HPDE6-E6E7 (cell line): ENCODE results near the gene PATJ.

Source experiments
- DNase-seq: peaks from one replicate; pipeline ENCODE4 v3.0.0; 2011; ENCODE audit warnings: missing footprints; ENCODE audit errors: extremely low spot score

The PATJ gene

DNA sequence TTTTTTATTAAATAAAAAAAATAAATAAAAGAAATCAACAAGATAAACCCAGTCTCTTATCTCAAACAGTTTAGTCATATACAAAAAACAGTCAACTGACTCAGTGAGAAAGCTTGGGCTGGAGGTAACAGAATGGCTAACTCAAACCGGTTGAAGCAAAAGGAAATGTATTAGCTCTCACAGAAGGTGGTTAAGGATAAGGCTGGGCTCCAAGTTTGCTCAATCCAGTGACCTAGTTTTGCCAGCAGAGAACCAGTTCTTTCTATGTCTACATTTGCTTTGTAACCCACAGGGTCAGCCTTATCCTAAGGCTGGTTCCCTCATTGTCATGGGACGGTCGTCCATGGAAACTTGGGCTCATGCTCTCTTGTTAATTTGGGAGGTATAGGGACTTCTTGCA, 307.9 kb downstream of the PATJ start:
- no peak for DNase-seq

DNA sequence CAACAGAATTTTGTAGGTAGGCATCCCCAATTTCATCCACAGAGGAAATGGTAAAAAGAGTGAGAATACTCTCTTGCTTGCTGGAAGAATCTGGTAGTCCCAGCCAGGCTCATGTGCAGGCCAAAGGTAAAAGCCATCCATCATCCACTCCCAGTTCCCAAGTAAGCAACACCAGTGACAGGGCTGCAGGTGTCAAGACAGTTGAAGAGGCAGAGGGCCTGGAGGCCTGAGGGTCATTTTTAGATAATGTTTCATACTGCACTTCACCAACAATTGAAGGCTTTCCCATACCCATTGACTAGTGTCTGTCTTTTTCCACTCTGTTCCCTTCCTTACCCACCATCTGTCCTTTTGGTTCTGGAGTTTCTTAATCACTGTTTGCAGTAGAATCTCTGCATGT, 310.7 kb downstream of the PATJ start:
- DNase-seq = no peak

DNA sequence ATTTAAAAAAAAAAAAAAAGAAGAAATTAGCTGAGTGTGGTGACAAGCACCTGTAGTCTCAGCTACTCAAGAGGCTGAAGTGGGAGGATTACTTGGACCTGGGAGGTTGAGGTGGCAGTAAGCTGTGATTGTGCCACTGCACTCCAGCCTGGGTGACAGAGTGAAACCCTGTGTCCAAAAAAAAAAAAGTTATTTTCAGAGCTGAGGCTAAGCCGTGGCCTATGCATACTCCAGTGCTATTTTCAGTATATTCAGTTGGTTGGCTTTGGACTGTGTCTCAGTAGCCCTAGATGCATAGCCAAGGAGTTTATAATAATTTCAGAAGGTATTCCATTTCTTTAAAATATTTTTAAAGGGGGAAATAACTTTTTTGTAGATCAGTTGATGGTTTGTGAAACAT, 311.9 kb downstream of the PATJ start:
- DNase-seq = no peak

DNA sequence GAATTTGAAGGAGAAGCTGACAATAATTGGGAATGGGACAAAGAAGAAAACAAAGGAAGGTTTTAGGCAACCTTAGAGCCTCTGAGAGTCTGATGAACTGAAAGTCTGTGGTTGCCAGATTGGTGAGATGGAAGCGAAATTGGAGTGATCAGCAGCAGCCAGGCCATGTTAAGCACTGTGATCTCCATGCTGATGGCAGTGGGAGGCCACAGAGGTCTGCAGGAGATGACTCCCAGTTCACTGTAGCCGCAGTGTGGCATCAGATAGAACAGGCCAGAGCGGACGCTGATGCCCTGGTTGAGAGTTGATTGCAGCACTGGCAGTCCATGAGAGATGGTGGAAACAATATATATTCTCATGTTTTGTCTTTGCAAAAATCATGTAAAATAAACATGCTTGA, 314.9 kb downstream of the PATJ start:
- no peak for DNase-seq

DNA sequence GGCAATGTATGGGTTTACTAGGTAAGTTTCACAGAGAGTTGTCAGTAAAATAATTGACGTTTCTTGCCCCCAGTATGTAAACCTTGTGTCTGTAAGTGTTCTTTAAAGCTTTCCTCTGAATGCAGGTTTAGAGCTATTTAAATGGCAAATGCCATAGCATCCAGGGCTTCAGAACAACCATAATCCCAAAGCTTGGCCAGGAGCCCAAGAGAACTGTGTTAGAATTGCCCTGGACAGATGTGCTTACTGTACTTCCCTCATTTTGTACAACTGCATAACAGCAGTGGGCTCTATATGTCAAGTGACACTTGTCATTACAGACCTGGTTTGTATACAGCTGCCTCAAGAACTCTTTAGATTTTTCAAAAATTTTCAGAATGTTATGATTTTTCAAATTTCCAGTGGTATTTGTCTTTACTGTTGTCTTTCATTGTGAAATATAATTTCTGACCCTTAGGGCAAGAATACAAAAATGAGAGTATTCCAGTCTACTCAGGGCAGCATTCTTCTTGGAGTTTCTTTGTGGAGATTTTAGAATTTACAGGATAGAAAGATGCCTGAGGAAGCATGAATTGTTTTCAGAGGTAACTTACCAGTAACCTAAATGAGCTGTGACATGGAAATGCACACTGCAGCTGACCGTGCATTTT, 315.5 kb downstream of the PATJ start:
- no peak for DNase-seq

DNA sequence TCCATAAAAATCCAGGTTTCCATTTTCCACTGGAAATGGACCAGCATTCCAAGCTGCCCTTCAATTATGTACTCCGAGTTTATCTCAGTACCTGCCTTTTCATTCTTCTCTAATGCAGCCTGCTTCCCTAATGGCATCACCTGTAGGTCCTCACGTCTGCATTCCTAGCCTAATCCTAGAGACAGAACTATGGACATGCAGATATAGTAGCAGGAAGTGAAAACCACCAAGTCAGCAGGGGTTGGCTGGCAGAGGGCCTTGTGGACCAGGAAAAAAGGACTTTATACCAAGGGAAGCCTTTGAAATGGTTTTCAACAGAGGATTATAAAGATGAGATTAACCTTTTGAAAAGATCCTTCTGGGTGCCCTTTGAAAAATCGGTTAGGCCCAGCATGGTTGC, 316.7 kb downstream of the PATJ start:
- DNase-seq = no peak

DNA sequence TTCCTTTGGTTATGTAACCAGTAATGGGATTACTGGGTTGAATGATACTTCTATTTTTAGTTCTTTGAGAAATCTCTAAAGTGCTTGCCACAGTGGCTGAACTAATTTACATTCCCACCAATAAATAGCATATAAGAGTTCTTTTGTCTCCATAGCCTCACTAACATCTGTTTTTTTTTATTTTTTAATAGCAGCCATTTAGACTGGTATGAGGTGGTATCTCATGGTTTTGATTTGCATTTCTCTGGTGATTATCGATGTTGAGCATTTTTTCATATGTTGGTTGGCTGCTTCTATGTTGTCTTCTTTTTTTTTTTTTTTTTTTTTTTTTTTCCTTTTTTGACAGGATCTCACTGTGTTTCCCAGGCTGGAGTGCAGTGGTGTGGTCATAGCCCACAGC, 319.8 kb downstream of the PATJ start:
- no peak for DNase-seq

DNA sequence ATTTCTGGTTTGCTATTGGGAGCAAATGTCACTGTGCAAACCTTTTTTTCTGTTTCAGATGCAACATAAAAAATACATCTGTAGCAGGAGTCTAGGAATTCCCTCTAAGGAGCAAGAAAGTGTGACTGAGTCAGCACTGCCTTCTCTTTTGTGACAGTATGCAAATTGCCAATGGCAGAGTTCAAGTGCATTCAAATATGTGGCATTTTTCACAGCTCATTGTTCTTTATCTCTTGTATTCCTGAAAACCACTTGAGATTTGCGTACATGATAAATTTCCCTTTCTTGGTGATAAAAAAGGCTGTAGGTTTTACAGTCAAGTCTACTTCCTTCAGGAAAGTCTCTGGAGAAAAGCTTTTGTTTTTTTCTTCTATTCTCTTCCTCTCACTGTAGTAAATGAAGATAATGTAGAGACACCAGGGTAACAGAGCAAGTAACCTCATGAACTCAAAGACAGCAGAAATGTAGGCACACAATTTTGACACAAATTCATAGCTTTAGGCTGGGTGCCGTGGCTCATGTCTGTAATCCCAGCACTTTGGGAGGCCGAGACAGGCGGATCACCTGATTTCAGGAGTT, 322.6 kb downstream of the PATJ start:
- DNase-seq = no peak

DNA sequence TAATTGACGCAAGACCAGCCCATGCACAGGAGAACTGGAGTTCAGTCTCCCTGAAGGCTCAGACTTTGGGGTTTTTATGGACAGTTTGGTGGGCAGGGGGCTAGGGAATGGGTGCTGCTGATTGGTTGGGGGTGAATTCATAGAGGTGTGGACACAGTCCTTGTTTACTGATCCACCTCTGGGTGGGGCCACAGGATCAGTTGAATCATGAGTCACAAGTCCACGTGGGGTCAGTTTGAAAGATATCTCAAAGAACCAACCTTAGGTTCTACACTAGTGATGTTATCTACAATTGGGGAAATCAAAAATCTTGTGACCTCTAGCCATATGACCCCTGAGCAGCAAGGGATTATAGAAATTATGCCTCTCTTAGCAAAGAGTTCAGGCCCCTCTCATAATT, 324.4 kb downstream of the PATJ start:
- DNase-seq = no peak

DNA sequence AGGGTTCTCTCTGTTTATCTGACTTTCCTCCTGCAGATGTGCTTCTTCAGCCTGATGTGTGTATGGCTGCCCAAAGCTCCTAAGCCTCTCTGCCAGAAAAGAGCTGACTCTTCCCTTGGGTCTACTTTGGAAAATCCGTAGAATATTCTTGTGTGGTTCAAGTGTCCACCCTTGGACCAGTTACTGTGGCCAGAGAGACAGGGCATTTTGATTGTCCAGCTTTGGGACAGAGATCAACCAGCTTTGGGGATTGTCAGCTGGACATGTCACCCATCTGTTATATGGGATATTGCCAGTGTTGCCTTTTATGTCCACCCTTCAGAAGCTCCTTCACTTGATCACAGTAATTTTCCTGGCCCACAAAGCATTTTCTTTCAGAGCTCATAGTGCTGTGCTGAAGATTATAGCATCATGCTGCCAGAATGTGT, 326.1 kb downstream of the PATJ start:
- DNase-seq = no peak

DNA sequence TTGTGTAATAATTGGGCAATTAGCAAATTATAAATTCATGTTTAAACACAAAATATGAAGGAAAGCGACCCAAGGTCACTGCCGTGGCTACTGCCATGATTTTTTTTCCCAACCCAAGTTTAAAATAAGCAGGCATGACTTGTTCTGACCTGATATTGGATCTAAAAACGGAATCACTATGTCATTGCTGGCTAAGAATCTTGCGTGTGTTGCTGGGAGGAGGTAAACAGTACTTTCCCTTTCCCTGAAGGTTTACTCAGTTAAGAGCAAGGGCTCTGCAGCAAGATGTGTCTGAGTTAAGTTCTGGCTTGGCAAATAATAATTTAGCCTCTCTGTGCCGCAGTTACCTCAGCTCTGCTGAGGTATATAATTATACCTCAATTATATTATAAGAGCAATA, 326.7 kb downstream of the PATJ start:
- no peak for DNase-seq

DNA sequence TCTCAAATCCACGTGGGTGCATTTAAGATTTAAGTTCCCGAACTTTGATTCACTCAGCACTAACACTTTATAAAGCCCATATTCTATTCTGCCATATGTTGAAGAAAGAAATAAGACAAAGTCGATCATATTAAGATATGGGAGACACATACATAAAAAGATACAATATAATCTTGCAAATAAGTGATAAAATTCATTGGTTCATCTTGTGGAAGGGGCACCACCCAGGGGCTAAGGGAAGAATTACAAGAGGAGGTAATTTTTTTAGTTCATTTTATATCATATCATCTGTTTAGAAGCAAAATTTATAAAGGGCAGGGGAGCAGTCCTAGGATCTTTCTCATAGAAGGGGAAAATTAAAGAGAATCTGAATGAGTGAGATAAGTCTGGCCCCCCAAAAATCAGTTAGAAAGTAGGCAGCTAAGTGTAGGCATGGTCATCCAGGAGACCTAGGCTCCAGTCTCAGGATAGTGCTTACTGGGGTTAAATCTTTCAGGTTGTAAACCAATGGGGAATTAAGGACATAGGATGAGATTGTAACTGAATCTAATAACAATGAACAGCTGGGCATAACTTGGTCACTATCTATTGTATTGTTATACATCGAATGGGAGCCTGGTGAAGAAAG, 328.2 kb downstream of the PATJ start:
- DNase-seq = no peak

DNA sequence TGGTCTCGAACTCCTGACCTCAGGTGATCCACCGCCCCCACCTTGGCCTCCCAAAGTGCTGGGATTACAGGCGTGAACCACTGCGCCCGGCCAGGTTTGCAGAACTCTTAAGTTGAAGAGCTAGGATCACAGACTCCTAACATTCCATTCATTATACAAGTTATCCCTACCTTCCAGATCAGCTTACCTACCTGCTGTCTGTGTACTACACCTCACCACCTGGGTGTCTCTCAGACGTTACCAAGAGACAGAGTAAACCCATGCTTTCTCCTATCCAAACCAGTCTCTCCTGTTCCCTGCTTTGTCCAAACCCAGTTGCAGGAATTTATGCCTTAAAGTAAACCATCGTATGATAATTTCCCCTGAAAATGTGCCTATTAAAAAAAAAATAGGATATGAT, 329.4 kb downstream of the PATJ start:
- DNase-seq = no peak

DNA sequence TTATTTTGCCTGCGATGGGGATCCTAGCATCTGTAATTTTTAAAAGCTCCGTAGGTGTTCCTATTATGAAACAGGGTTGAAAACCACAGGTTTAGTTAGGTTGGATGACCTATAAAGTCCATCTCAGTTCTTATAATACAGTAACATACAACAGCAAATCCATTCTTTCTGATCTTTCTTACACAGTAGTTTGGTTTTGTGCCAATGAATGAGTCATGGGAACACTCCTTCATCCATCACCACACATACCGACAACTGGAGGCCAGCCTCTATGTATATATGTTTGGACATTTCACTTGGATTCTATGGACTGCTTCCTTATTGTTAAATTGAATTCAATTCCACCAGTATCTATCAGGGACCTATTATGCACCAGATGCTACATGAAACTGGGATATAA, 334.0 kb downstream of the PATJ start:
- DNase-seq = peak; percentile 61

DNA sequence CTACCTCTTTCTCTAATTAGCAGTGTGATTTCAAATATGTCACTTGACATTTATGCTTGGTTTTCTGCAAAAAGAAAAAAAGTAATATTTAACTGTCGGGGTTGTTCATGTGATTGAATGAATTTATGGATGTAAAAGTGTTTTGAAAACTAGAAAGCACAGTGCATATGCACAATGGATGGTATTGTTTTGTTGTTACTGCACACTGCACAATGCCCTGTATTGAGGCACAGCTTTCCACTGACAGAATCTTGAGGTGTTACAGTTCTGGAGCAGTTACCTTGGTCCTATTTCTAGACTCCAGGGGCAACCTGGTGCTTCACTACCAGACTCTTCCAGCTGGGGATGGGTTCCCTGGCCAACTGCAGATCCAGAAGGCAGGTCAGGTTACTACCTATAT, 335.5 kb downstream of the PATJ start:
- no peak for DNase-seq

DNA sequence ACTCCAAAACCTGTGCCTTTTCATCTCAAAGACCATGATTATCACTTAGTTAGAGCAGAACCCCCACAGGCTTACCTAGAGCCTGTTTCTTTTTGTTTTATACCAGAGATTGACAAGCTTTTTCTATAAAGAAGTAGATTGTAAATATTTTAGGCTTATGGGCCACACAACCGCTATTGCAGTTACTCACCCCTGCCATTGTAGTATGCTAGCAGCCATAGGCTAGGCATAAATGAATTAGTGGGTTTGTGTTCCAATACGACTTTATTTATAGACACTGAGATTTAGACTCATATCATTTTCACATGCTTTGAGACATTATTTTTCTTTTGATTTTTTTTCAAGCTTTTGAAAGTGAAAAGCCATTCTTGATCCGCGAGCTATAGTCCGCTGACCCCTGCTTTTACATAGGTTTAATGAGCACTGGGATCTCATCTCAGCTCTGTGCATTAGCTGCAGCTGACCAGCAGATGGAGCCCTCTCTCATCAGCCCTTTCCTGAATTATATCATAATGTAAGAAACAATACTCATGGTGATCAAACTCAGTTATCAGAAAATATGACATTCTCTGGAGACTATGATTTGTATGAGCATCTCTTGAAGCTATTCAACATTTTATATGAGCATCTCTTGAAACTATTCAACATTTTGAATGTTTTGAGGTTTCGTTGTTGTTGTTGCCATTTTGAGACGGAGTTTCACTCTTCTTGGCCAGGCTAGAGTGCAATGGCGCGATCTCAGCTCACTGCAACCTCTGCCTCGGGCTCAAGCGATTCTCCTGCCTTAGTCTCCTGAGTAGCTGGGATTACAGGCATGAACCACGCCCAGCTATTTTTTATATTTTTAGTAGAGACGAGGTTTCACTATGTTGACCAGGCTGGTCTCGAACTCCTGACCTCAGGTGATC, 340.4 kb downstream of the PATJ start:
- peak; percentile 54 for DNase-seq

DNA sequence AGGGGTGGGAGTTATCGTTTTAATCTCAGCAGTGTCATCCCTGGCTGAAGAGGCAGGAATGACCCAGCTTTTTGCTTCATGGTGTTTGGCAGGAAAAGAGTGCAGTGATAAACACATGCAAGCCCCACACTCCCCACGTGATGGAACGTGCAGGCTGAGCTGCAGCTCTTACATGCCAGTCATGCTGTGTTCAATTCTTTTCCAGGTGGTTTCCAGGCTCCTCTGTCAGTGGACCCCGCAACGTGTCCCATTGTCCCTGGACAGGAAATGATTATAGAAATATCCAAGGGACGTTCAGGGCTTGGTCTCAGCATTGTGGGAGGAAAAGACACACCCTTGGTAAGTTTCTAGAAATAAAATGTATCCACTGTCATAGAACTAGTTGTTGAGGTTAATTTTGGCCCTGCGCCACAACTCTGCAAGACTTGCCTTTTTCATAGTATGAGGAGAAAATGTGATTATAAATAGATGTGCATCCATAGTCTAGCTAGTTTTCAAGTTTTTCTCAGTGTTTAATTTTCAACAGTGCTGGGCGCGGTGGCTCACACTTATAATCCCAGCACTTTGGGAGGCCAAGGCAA, 342.1 kb downstream of the PATJ start:
- no peak for DNase-seq

DNA sequence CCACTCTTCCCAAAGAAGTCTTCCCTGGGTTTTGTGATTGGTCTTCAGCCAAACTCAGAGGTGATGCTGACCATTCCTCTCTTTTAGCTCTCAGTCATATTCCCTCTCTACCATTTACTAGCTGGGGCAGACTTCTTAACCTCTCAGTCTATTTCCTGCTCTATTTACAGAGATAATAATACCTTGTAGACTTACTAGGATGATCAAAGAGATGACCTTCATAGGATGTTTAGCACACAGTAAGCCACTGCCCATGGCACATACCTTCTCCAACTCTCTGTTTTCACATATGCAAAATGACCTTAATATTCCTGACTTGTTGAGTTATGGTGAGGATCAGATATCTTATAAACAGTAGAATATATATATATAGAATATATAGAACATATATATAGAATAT, 346.2 kb downstream of the PATJ start:
- DNase-seq = no peak

DNA sequence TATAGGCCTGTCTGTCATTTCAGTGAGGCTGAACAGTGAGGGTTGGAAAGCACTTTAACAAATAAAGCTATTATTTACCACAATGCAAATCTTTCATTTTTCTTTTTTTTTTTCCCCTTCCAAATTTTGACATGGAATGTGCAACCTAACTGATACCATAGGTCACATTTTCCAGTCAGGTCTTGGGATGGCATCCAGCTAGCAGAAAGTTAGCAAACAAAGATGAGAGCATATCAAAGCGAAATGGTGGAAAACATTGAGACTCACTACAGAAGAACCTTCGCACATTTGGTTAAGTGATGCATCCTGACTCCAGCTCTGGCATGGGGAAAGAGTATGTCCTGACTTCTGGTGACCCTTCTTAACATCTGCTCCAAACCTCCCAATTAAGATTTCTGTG, 347.3 kb downstream of the PATJ start:
- DNase-seq = no peak

DNA sequence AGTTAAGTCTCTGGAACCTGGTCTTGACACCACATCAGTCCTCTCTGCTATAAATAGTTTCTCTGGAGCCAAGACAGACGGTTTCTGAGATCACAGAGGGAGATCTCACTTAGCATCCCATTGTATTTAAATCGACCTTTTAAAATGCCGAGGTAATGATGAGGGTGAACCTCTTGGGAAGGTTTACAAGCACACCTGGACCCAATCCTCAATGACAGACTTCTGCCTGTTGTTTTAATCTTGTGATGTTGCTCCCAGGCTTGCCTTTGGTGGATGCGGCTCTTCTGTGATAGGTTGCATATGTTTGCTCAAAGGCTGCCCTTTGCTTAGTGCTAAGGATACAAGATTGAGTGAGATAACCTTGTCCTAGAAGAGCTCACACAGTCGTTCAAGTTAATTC, 347.7 kb downstream of the PATJ start:
- DNase-seq = no peak

DNA sequence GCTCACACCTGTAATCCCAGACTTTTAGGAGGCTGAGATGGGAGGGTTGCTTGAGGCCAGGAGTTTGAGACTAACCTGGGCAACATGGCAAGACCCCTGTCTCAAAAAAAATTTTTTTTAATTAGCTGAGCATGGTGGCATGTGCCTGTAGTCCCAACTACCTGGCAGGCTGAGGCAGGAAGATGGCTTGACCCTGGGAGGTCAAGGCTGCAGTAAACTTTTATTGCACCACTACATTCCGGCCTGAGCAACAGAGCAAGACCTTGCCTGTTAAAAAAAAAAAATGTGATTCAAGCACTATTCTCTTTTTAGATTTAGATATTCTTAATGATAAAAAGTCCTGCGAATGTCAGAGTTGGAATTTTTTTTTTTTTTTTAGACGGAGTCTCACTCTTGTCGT, 349.8 kb downstream of the PATJ start:
- DNase-seq = no peak

DNA sequence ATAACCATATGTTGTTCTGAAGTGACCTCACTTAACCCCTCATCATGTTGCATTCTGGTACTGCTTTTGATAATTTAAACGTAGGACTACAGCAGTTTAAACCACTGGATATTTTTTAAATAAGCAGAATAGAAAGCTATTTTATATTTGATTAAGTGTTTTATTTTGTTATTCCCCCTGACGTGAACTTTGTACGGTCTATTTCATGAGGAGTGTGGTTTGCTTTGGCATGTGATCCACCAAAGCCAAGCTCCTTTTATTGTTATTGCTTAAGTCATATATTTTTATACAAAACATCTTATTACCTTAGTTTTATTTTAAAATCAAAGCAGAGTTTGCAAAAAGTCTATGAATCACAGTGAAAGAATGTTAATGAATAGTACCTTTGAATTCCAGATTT, 351.0 kb downstream of the PATJ start:
- DNase-seq = no peak
